Heart right ventricle (tissue), 16 donors: Measurements from ENCODE around the gene BET1L. TPM values are rescaled to one million over a fixed set of nuclear protein-coding genes. Genes with fewer than 3 reads are reported as not detected.

Source experiments
- ATAC-seq, 8 donors: fragments of 200-7000 bp; cut with Tn5 transposase; one replicate each; pipeline ENCODE4 v1.9.1; 2020; ENCODE audit warnings: mild to moderate bottlenecking in 8 of 8, moderate library complexity in 8 of 8, moderate number of reproducible peaks in 1 of 8
- DNase-seq, 2 donors: peaks; one replicate each; pipeline ENCODE4 v3.0.0-alpha.2; 2020
- H3K27ac ChIP-seq, 10 donors: fragments of 200-600 bp; sonication (generic) in 2 of 10; one replicate each; pipeline versions ENCODE4 v1.5.0 to v1.8.0; 2020 to 2022; ENCODE audit warnings: mild to moderate bottlenecking in 3 of 10
- H3K27me3 ChIP-seq, 7 donors: fragments of 200-600 bp; one replicate each; pipeline ENCODE4 v1.8.0; 2021 to 2022; ENCODE audit warnings: mild to moderate bottlenecking in 2 of 7
- H3K36me3 ChIP-seq, 9 donors: fragments of 200-600 bp; sonication (generic) in 1 of 9; one replicate each; pipeline versions ENCODE4 v1.5.0 to v1.8.0; 2020 to 2022; ENCODE audit warnings: mild to moderate bottlenecking in 2 of 9
- H3K4me1 ChIP-seq, 9 donors: fragments of 200-600 bp; sonication (generic) in 1 of 9; one replicate each; pipeline versions ENCODE4 v1.5.0 to v1.8.0; 2020 to 2022; ENCODE audit warnings: mild to moderate bottlenecking in 4 of 9
- H3K4me3 ChIP-seq, 10 donors: fragments of 200-600 bp; sonication (generic) in 2 of 10; one replicate each; pipeline versions ENCODE4 v1.5.0 to v1.8.0; 2020 to 2022; ENCODE audit warnings: mild to moderate bottlenecking in 7 of 10, moderate library complexity in 2 of 10
- H3K9me3 ChIP-seq, 11 donors: fragments of 200-600 bp in 10 of 11; sonication (generic) in 2 of 11; one replicate each; pipeline versions ENCODE4 v1.5.0 to v1.8.0; 2013 to 2022; ENCODE audit warnings: mild to moderate bottlenecking in 2 of 11, control low read depth in 1 of 11, moderate library complexity in 1 of 11
- CTCF ChIP-seq, 9 donors: fragments of 200-600 bp; sonication (generic) in 2 of 9; IDR thresholded peaks; one replicate each; pipeline versions ENCODE4 v1.5.0 to v1.8.0; 2021 to 2022; ENCODE audit warnings: antibody characterized with exemption in 9 of 9, mild to moderate bottlenecking in 5 of 9, moderate library complexity in 1 of 9
- WGBS, 2 donors: extraction: QIAGEN DNeasy Blood & Tissue Kit; methylation state at CpG; one replicate each; pipeline ENCODE4 v1.1.7; 2013; ENCODE audit warnings: inconsistent platforms in 1 of 2; 5-methylcytosine and 5-hydroxymethylcytosine counted together
- intact Hi-C, 10 donors: fragments of 100-400 bp; cut with DNase I; formaldehyde crosslinking; loops; one replicate each; pipeline versions ENCODE4 v1.11.1 to v1.14.2; 2022
- polyA plus RNA-seq, 2 donors: library from polyadenylated mRNA; stranded (reverse); fragments of 200-250 nt; gene quantifications; one replicate each; pipeline ENCODE4 v1.2.3, GENCODE V29; 2013
- total RNA-seq, 10 donors: library from RNA; stranded (reverse); fragmentation: NEBNext Ultra II Directional in 3 of 10; extraction: Animal tissue kit (Norgen Biotek cat#: 25700) in 3 of 10; gene quantifications; one replicate each; pipeline versions ENCODE4 v1.2.1 to v1.2.4, GENCODE V29; 2021 to 2023
- donor health status: Arrhythmogenic right ventricular cardiomyopathy.
- donor health status: ischemic (EF 13 %, LVEDD 7.1; RV severe dilation, severe dysfunction).
- donor health status: healthy with polysubstance abuse.
- donor health status: DM: no; HTN: yes; CAD: no.
- donor health status: DM: no; HTN: no; CAD: no.
- donor health status: ischemic (EF 25% LVEDD 6.9; RV normal size, moderate dysfunction).
- donor health status: ischemic (EF 25% LVEDD 5.7; RV mildly dilated, moderate dysfunction).
- donor health status: healthy.
- donor health status: DM: yes; HTN: yes; CAD: no.
- donor health status: Ischemic cardiomyopathy.
- donor health status: ischemic (EF 35%, LVEDD 5.7; RV mildly dilated, moderate dysfunction).
- donor health status: nonischemic (EF 11% LVEDD 7.7; RV severe dilation, severe dysfunction).
- donor health status: DM: yes; HTN: yes; CAD: no.
- donor health status: PGD.
- donor health status: ischemic (EF 29% LVEDD 5.4; RV normal size, mild dysfunction).
- donor health status: nonischemic (EF 23%, LVEDD 6.1; RV moderate dilation, normal function).

Gene BET1L
- total and polyA plus RNA-seq, 12 donors = 12.4 to 32.0 (median 20.7) TPM

GRCh38 chr11:211741-212140 is 4.5 kb upstream of the BET1L start:
- Histone ChIP-seq H3K27ac (no peak overlapping the region), H3K36me3 (peaks cover 0 to 74% (median 47%) of the 10 kb centered on the region in 9 donors), H3K27me3 (no peaks in the 10 kb centered on the region), H3K9me3 (no peaks in the 10 kb centered on the region), H3K4me1 (peaks cover 8 to 30% (median 23%) of the 10 kb centered on the region in 9 donors), H3K4me3 (no peak overlapping the region)
- no peak for TF ChIP-seq CTCF (IDR thresholded peaks at IDR 0.05)
- WGBS, 2 donors = 87 to 89% methylated on average over 9 of the region's 9 CpGs
- intact Hi-C loops = loop anchor here in 1 of 10 donors (10.0 kb wide), 1 partner anchor 293 kb away; the partner anchor contains the start of gene RNH1
- ATAC-seq = no peak
- no peak for DNase-seq

DNA sequence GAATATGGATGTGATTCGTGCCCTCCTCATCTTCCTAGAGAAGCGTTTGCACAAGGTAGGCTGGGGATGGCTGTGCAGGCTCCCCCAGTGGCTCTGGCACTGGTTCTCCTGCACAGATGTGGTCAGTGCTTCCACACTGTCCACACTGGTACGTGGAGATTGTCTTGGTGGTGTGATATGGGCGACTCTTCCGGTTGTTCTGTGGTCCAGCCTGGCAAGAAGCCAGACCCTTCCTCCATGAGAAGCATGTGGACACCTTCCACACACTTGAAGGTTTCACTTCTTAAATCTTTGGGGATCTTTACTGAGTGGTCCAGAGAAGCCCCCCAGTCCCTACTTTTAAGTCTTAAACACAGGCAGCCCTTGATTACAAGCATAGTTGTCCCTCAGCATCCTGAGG is 4.1 kb upstream of the BET1L start:
- WGBS, 2 donors = 67 to 76% methylated on average over 5 of the region's 5 CpGs
- Histone ChIP-seq H3K9me3 (no peaks in the 10 kb centered on the region), H3K4me1 (peaks cover 11 to 33% (median 26%) of the 10 kb centered on the region in 9 donors), H3K27me3 (no peaks in the 10 kb centered on the region), H3K4me3 (no peak overlapping the region), H3K27ac (no peak overlapping the region), H3K36me3 (peaks cover 0 to 69% (median 47%) of the 10 kb centered on the region in 9 donors)
- TF ChIP-seq CTCF (IDR thresholded peaks at IDR 0.05) = no peak
- intact Hi-C loops = loop anchor here in 1 of 10 donors (10.0 kb wide), 1 partner anchor 294 kb away; the partner anchor contains the start of gene RNH1
- DNase-seq (no peak), ATAC-seq (no peak)

- DNase-seq = no peak
- WGBS, 2 donors = 83 to 89% methylated on average over 5 of the region's 5 CpGs
- no peak overlapping the region for H3K4me3 ChIP-seq
Measured at GRCh38 chr11:210803-211180, 3.6 kb upstream of the BET1L start.

GRCh38 chr11:210122-210802 is 3.1 kb upstream of the BET1L start:
- ATAC-seq = no peak
- peak in 1 of 2 donors; percentile 3 for DNase-seq
- Histone ChIP-seq H3K27me3 (no peaks in the 10 kb centered on the region), H3K27ac (peak overlapping the region in 4 of 10 donors; percentile 21 to 100 (median 97)), H3K4me3 (peak overlapping the region in 7 of 10 donors; percentile 20 to 96 (median 90)), H3K4me1 (peaks cover 20 to 44% (median 37%) of the 10 kb centered on the region in 9 donors), H3K36me3 (peaks cover 0 to 65% (median 43%) of the 10 kb centered on the region in 9 donors), H3K9me3 (no peaks in the 10 kb centered on the region)
- WGBS, 2 donors = 87% methylated on average over 9 of the region's 9 CpGs
- no peak for TF ChIP-seq CTCF (IDR thresholded peaks at IDR 0.05)
- intact Hi-C loops = loop anchor here in 1 of 10 donors (10.0 kb wide), 1 partner anchor 295 kb away; the partner anchor contains the start of gene RNH1

More at GRCh38 chr11:210803-211180, 3.6 kb upstream of the BET1L start:
- Histone ChIP-seq H3K9me3 (no peaks in the 10 kb centered on the region), H3K36me3 (peaks cover 0 to 65% (median 47%) of the 10 kb centered on the region in 9 donors), H3K27me3 (no peaks in the 10 kb centered on the region), H3K27ac (peak overlapping the region in 1 of 10 donors; percentile 21), H3K4me1 (peaks cover 15 to 38% (median 31%) of the 10 kb centered on the region in 9 donors)
- TF ChIP-seq CTCF (IDR thresholded peaks at IDR 0.05) = no peak
- intact Hi-C loops = loop anchor here in 1 of 10 donors (10.0 kb wide), 1 partner anchor 294 kb away; the partner anchor contains the start of gene RNH1
- no peak for ATAC-seq
